ENCODE measurements around the gene SLIT3.

Gene SLIT3

DNA sequence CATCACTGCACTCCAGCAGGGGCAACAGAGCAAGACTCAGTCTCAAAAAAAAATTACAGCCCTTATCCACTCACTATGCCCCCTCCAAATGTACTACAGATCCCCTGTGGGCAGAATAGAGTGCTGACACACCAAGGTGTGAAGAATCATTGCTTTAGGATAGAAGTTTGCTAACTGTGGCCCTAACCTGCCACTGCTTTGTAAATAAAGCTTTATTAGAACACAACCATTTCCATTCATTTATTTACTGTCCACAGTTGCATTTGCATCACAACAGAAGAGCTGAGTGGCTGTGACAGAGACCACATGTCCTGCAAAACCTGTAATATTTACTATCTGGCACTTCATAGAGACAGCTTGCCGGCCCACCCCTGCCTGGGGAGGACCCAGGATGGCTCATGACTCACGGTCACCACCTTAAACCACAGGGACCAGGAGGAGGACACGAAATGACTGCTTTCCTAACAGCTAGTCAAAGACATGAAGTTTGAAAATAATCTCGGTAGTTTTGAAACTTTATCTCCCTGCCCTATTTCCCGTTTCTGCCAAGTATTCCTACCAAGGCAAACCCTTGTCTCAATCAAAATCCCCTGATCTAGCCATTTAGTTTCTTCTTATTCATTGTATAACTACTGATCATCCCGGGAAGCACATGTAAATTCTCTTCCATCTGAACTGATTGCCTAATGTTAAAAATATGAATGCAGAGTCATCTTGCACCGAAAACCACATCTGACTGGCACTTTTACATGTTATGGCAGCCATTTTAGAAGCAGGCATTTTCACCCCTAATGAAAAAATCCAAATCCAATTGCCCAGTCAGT, 206.1 kb downstream of the SLIT3 start:
- intact Hi-C loops (cut with DNase I): no loop called here
- DNase-seq: no peak

DNA sequence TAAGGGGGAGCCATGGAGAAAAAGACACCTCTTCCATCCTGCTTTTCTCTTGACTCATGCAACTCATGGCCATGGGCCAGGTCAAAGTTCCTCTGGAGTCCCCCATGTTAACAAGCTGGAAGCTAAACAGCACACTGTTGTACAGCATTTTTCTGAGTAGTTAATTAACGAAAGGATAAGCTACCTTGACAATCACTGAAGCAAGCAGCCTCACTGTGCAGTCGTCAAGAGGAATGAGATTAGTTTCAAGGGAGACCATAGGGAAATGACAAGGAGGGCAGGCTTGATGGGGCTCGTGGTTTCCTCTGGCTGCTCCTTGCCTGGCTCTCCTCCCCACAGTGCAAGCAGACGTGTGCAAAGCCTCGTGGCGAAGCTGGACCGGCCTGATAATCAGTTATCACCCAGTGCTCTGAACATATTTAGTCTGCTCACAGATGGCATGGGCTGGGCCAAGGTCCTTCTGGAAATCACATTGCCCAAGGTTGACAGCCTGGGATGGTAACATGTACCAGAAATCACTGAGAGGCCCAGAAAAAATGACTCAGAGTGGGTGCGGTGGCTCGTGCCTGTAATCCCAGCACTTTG, 209.5 kb downstream of the SLIT3 start:
- intact Hi-C loops (cut with DNase I): no loop called here

DNA sequence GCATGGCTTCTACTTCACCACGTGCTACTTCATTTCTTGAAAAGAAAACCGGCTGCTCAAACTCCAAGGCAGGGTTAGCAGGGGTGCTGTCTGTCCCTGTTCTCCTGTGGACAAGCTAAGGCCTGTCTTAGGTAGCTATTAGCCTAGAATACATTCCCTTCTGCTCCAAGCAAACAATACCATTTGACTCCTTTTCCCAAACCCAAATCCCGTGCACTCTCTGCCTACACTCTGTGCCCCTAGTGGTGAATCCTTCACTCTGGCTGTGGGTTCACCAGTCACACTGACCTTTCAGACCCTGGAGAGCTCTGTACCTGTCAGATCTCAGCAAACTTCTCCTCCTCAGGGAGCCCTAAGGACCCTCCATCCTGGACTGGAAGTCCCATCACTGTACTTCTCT, 211.6 kb downstream of the SLIT3 start:
- intact Hi-C loops (cut with DNase I): no loop called here
- DNase-seq: no peak

More for the DNA sequence above, 209.5 kb downstream of the SLIT3 start:
- no peak for DNase-seq

DNA sequence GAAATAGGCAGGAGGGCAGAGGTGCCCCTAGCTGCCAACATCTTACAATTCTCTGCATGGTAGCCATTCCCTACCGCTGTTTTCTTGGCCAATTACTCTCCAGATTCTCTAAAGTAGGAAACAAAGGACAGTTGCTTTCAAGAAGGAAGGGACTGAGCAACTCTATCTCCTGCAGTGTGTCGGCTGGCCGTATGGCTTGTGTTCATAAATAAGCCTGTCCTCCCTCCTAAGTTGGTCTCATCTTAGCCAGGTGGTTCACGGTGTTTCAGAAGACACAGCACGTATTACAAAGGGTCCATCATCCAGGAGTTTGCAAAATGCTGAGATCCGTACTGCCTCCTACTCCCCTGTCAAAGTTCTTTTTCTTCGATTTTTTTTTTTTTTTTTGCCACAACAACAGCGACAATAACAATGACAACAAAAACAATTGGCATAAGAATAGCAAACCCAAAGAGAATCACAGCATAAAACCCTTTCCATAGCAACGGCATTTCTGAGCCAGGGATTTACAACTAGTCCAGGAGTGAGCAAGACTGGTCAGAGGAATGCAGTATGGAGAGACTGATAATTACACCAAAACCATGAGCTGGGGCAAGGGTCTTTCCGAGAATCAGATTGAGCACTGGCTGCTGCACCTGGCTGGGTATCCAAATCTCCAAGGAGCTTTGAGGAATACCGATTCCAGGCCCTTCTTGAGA, 212.8 kb downstream of the SLIT3 start:
- no peak for DNase-seq
- intact Hi-C loops (cut with DNase I): no loop called here

DNA sequence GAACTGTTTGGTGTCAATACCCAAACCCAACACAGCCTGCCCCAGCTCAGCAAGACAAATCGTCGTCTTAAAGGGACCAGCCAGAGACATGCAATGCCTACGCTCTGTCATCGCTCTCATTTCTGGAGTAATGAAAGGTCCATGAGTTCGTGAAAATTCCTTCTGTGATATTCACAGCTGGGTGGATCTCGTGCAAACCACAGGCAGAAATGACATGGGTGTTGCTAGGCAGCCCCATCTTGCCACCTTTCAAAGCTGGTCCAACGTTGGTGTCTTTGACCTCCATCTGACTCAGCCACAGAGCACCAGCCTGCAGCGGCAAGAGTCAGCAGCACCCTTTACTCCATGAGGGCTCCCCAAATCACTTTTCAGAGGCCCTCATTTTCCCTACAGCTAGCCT, 215.3 kb downstream of the SLIT3 start:
- no peak for DNase-seq
- intact Hi-C loops (cut with DNase I): no loop called here

DNA sequence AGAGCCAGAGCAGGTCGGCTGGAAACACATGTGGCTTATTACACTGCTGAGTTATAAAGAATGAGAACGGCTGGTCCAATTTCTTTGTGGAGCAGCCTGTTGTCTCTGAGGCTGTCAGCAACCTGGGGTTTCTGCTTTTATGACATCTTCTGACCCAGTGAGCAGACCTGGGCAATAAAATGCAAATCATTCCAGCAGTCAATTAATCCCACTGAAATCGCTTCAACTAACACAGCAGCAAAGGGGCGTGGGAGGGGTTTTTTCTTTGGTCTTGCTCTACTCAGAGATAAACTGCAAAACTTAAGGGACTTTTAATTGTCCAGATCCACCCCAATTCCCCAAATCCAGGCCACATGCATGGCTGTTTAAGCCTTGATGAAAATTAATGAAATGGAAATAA, 215.7 kb downstream of the SLIT3 start:
- intact Hi-C loops (cut with DNase I): no loop called here
- DNase-seq: no peak

DNA sequence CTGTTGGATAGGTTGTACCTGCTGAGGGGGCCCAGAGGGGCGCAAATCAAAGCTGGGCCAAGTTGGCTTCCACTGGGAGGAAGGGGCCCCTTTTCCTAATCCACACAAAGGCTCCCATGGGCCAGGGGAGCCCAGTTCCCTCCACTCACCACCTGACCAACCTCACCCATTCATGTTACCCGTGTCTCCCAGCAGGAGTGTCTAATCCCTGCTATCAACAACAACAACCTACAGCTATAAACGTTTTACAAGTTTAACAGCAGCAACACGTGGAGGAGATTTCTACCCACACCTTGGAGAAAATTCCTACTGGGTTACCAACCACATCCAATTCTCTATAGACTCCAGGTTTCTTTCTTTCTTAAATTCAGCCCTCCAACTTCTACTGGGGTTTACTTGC, 216.2 kb downstream of the SLIT3 start:
- intact Hi-C loops (cut with DNase I): no loop called here
- DNase-seq: no peak

DNA sequence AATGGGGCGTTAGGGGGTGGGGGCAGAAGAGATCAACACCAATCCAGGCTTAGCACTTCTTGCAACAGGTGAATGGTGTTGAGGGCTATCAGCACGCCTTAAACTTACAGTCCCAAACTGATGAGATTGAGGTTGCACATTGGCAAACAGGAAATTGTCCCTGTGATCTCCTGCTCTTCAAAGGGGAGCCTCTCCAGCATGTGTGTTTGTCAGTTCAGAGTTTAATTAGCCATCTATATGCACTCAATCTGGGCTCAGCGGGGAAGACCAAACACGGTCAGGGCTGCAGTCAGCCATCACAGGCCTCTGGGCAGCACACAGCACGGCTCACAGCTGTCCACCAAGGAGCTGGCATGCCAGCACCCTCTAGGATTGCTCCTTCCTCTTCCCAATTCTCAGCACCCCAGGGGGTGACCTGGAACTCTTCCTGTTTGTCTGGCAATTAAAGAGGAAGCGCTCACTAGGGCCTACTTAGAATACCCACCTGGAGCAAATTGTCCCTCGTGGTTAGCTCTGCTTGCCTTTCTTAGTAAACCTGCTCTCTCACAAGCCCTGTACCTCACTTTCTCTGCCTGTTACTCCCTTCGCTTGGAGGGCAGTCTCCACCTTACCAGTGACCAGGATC, 217.4 kb downstream of the SLIT3 start:
- intact Hi-C loops (cut with DNase I): no loop called here
- no peak for DNase-seq

DNA sequence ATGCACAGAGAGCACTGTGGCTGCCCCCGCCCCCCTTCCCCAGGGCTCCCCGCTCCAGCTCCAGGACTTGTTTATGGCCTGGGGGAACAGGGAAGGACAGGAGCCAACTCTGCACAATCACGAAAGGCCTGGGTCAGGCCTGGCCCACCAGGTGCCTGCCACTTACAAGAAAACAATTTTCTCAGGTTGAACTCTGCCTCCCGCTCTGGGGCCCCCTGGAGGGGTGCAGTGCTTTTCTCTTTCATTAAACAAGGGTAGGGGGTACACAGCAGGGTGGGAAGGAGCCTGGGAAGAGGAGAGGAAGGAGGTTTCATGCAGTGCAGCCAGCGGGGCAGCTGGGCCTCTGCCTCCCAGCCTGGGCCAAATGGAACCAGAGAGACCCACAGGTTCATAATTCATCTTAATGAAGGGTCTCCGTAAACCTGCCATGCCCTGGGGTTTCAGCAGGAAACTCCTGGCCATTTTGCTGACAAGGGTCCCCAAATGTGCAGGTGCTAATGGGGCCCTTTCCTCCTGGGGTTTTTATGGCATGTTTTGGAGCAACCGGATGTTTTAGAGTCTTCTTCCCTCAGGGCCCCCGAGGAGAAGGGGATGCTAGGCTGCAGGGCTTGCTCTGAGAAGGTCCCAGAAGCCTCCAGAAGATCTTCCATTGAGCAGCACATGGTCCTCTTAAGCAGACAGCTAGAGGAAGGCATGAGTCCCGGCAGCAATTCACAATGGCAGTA, 219.8 kb downstream of the SLIT3 start:
- intact Hi-C loops (cut with DNase I): no loop called here
- DNase-seq: no peak

DNA sequence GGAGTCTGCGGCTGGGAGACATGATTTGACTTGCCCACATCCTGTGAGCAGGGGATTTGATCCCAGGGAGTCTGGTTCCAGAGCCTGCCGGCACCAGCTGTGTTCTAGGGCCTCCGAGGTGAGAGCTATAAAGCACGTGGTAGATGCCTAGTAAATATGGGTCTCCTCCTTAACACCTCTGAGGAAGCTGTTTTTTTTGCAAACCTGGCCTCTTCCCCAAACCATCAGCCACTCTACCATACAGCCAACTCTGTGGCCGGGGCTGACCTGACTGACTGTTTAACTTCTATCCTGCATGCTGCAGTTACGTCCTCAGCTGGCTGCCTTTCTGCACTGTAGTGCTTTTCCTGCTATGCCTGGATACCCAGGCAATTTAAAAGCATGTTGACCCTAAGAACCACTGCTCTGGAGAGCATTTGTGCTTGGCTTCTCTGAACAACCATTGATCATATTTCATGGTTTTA, 220.5 kb downstream of the SLIT3 start:
- intact Hi-C loops (cut with DNase I): no loop called here
- no peak for DNase-seq

DNA sequence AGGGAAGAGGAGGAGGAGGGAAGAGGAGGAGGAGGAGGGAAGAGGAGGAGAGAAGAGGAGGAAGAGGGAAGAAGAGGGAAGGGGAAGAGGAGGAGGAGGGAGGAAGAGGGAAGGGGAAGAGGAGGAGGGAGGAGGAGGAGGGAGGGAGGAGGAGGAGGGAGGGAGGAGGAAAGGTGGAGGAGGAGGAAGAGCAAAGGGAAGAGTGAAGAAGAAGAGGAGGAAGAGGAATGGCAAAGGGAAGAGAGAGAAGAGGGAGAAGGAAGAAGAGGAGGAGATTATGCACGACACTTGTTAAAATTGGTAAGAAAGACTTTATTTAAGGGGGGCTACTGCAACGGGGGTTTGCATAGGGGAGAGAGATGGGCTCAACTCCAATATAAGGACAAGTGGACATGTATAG, 221.2 kb downstream of the SLIT3 start:
- intact Hi-C loops (cut with DNase I): no loop called here
- no peak for DNase-seq

DNA sequence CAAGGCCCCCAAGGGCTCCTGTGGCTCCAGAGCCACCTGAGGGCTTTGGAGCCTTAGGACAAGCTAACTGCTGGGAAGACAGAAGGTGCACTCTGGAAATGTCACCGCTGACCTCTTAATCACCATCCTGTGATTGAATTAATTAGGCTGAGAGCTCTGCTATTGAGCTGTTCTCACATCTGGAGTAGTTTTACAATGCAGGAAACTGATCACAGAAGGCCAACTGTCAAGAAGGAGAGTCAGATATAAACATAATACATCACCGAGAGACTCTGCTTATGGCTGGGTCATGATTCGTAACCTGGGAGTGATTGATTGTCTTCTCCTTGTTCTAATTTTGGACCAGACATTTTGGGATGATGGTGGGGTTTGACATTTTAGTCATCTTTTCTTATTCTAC, 226.1 kb downstream of the SLIT3 start:
- no peak for DNase-seq
- intact Hi-C loops (cut with DNase I): no loop called here

DNA sequence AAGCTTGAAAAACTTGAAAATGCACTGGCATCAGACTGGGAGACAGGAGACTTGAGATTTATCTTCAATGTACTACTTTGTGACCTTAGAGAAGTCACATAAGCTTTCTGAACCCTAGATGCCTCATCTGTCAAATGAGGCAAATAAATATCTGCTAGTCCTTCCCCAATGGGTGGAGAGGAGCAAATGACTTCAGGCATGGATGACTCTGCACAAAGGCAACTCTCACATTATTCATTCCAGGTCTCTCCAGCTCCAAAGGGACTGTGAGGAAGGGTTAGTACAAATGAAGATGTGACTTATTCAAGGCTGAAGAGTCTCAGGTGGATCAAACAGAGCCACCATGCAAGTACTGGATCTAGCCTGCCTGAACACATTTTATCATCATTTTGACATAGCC, 228.7 kb downstream of the SLIT3 start:
- no peak for DNase-seq
- intact Hi-C loops (cut with DNase I): no loop called here

DNA sequence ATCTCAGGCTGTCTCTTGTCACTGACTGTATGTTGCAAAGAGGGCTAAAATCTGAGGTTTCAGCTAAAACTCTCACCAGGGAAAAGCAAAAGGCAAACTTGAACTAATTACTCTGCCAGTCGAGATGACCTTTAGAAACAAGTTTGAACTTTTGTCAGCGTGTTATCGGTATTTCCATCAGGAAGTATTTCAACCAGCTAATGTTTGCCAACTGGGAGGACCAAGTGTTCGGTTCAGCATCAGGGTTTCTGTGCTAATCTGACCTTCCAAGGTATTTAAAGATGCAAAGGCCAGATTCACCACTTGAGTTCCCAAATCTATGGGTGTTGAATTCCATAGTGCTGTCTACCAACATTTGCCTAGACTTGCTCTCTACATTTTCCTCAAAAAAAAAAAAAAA, 230.5 kb downstream of the SLIT3 start:
- intact Hi-C loops (cut with DNase I): no loop called here

DNA sequence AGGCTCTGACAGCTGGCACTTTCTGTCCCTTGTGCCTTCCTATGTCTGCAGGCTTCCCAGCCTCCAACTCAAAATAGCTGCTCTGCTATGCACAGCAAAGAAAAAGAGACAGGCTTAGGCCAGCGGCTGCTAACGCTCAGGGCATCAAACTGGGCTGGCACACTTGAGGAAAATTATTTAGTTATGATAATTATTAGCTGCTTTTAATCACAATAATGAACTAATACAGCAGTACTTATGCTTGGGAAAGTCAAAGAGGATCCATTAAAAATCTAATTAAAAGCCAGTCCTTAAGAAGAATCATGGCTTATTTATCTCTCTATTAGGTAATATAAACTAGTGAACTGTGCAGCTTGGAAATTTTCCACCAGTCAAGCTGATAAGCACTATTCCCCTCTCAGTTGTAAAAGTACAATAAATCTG, 233.2 kb downstream of the SLIT3 start:
- intact Hi-C loops (cut with DNase I): no loop called here
- no peak for DNase-seq

More for the DNA sequence above, 230.5 kb downstream of the SLIT3 start:
- DNase-seq: no peak

DNA sequence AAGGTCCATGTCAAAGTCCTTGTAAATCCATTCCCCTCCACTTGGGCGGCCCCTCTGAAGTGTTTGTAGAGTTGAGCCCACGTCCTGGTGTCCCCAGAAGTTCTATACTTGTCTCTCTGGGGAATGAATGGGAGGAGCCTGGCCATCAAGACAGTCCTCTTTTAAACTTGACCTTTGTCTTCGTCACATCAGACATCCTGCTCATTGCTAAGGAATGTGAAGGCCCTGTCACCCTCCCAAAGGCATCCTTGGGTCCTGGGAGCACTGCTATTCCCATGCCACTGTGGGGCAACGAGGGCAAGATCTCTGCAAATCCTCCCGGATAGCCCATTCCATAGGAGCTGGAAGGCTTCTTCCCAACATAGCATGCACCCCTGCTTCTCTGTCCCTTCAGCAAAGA, 235.5 kb downstream of the SLIT3 start:
- intact Hi-C loops (cut with DNase I): no loop called here
- DNase-seq: no peak

DNA sequence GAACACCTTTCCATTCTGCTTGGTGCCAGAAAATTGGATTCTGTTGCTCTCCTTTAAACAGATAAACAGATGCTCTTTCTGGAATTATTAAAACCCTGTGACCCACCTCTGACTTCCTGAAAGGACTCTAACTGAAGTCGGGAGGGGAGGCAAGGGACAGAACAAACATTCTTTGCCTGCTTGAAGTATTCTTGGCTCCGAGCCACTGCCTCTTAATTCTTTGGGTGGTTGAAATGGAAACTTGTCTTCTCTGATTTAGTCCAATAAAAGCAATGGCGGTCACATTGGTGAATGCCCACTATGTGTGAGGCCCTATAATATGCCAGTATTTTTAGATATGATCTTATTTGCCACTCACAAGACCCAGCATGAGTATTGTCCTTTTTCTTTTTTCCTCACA, 236.8 kb downstream of the SLIT3 start:
- intact Hi-C loops (cut with DNase I): no loop called here
- DNase-seq: no peak

DNA sequence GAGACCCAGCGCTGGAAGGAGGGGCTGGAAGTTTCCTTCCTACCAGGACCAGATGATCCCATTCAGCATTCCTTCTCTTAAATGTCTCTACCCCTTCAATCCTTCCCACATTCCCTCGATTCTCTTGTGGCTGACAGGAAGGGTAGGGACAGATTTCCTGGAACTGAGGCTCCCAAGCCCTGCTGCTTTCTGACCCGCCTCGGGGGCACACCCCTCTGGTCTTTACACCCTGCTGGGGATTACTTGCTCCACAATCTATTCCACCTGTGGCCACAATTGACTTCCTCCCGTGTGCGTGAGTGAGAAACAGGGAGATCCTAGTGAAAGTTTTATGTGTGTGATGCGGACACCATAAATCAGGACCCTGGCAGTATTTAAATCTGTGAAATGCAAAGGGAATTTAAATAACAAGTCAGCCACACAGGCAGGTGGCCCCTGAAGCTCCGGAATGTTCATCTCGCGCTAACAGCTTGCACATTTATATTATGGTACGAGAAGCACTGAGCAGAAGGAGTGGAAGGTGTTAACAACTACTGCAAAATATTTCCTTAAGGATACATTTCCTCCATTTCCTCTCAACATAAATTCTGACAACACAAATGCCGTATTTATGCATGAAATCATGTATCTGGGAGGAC, 237.5 kb downstream of the SLIT3 start:
- DNase-seq: no peak
- intact Hi-C loops (cut with DNase I): no loop called here

DNA sequence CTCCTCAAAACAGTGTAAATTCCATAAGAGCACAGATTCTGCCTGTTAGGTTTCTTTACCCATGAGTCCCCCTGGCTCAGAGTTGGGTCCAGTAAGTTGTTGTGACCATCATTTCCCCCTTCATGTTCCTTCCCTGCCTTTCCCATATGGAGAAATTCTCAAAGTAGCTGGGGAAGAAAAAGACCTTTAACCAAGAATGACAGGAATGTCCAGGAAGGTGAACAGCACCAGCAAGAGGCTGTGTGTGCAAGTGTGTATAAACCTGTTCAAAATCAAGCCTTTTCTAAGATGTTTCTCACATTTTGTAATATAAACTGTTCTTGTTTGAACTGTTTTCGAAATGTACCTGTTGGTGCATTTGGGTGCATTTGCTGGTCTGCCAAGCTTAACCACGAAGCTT, 238.2 kb downstream of the SLIT3 start:
- DNase-seq: no peak
- intact Hi-C loops (cut with DNase I): no loop called here

DNA sequence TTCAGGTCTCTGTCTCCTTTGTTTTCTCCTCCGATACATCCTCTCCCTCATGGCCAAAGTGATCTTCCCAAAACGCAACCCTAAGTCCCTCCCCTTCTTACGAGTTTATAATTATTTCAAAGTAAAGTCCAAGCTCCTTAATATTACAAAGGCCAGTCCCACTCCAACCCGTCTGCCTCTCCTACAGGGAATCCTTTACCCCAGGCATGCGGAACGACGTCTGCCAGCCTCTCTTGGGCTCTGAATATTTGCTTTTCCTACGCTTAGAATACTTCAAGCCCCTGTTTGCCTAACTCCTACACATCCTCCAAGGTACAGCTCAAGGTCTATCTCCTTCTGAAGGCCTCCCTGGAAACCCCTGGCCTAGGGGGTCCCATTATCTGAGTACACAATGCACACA, 246.4 kb downstream of the SLIT3 start:
- intact Hi-C loops (cut with DNase I): no loop called here
- no peak for DNase-seq
